H1 (cell line): ENCODE results near the gene MAPRE3.

Source experiments
- ATF3 ChIP-seq: IDR thresholded peaks from 2 replicates; pipeline ENCODE4 v1.6.1; 2011; ENCODE audit warnings: low read depth, mild to moderate bottlenecking, low read length; ENCODE audit not compliant: insufficient read depth
- CEBPB ChIP-seq: IDR thresholded peaks from 2 replicates; pipeline ENCODE4 v1.6.1; 2012; ENCODE audit warnings: low read depth, low read length
- CTCF ChIP-seq, 3 experiments: IDR thresholded peaks; 1 replicate in 2 of 3; 2 replicates in 1 of 3; pipeline versions ENCODE4 v1.5.1 to v1.6.1; 2011; ENCODE audit warnings: low read length in 3 of 3, mild to moderate bottlenecking in 3 of 3, inconsistent platforms in 2 of 3, low read depth in 1 of 3, moderate library complexity in 1 of 3; ENCODE audit not compliant: insufficient read depth in 1 of 3; ENCODE audit errors: control extremely low read depth in 1 of 3
- EP300 ChIP-seq, 2 experiments: IDR thresholded peaks; 1 replicate in 1 of 2; 2 replicates in 1 of 2; pipeline ENCODE4 v1.6.1; 2011 to 2012; ENCODE audit warnings: low read depth in 2 of 2, low read length in 2 of 2, mild to moderate bottlenecking in 2 of 2, borderline replicate concordance in 1 of 2, inconsistent platforms in 1 of 2, moderate library complexity in 1 of 2
- EZH2 ChIP-seq: fragments of 200-600 bp; sonication (generic); IDR thresholded peaks from 2 replicates; pipeline ENCODE4 v1.7.1; 2012; ENCODE audit warnings: low read depth, mild to moderate bottlenecking, moderate library complexity, low read length, inconsistent platforms; ENCODE audit not compliant: severe bottlenecking
- GTF2F1 ChIP-seq: IDR thresholded peaks from 2 replicates; pipeline ENCODE4 v1.6.1; 2012; ENCODE audit warnings: low read depth, low read length, improper control_type of control experiment, borderline replicate concordance
- JUN ChIP-seq: IDR thresholded peaks from 2 replicates; pipeline ENCODE4 v1.6.1; 2011; ENCODE audit warnings: low read depth, mild to moderate bottlenecking, improper control_type of control experiment, low read length
- KDM5A ChIP-seq: fragments of 200-600 bp; IDR thresholded peaks from 2 replicates; pipeline ENCODE4 v1.7.1; 2012; ENCODE audit warnings: mild to moderate bottlenecking, low read length, inconsistent platforms, mixed read lengths
- MAX ChIP-seq: IDR thresholded peaks from 2 replicates; pipeline ENCODE4 v1.6.1; 2012; ENCODE audit warnings: inconsistent platforms
- NANOG ChIP-seq: IDR thresholded peaks from 2 replicates; pipeline ENCODE4 v1.6.1; 2011; ENCODE audit warnings: low read length, low read depth, mild to moderate bottlenecking, inconsistent platforms; ENCODE audit not compliant: insufficient read depth, poor library complexity, severe bottlenecking
- POLR2A ChIP-seq, 2 experiments: IDR thresholded peaks; 1 replicate in 1 of 2; 2 replicates in 1 of 2; pipeline ENCODE4 v1.6.1; 2011; ENCODE audit warnings: low read depth in 2 of 2, low read length in 2 of 2, mild to moderate bottlenecking in 2 of 2; ENCODE audit errors: control extremely low read depth in 1 of 2
- RXRA ChIP-seq: IDR thresholded peaks from 2 replicates; pipeline ENCODE4 v1.6.1; 2011; ENCODE audit warnings: low read depth, mild to moderate bottlenecking, low read length, moderate library complexity; ENCODE audit not compliant: insufficient read depth
- TEAD4 ChIP-seq: IDR thresholded peaks from 2 replicates; pipeline ENCODE4 v1.6.1; 2012; ENCODE audit warnings: low read depth, low read length, inconsistent platforms, mixed read lengths

GRCh38 chr2:27018142-27018541 lies 47.7 kb downstream of the MAPRE3 start:
- TF ChIP-seq EP300 (IDR thresholded peaks at IDR 0.05; ENCODE audit: borderline replicate concordance in 1 of 2, low read depth in 2 of 2, low read length in 2 of 2), result no peak
- no peak for TF ChIP-seq POLR2A (IDR thresholded peaks at IDR 0.05; ENCODE audit: control extremely low read depth in 1 of 2, low read depth in 2 of 2, low read length in 2 of 2)
- TF ChIP-seq EZH2, result no peak
- TF ChIP-seq CEBPB, result no peak
- TF ChIP-seq RXRA, result no peak
- TF ChIP-seq MAX, result no peak
- no peak for TF ChIP-seq KDM5A
- TF ChIP-seq NANOG, result no peak
- no peak for TF ChIP-seq ATF3
- TF ChIP-seq CTCF (IDR thresholded peaks at IDR 0.05; ENCODE audit: control extremely low read depth in 1 of 3, insufficient read depth in 1 of 3, low read depth in 1 of 3, low read length in 3 of 3), result no peak
- no peak for TF ChIP-seq JUN
- TF ChIP-seq GTF2F1, result no peak
- TF ChIP-seq TEAD4, result no peak
